HEK293 (cell line): ENCODE results near the gene MAP7D1.

ENCODE experiments used
- EGR2 ChIP-seq: fragments of 450-650 bp; formaldehyde crosslinking; IDR thresholded peaks from 2 replicates; pipeline ENCODE4 v1.5.1; 2016; ENCODE audit warnings: low read depth, missing biosample characterization, missing genetic modification characterization
- GLI4 ChIP-seq: fragments of 450-650 bp; formaldehyde crosslinking; IDR thresholded peaks from 2 replicates; pipeline ENCODE4 v1.5.1; 2016; ENCODE audit warnings: missing biosample characterization, missing genetic modification characterization
- GLIS2 ChIP-seq: fragments of 450-650 bp; formaldehyde crosslinking; IDR thresholded peaks from 2 replicates; pipeline ENCODE4 v1.5.1; 2016; ENCODE audit warnings: missing biosample characterization, missing genetic modification characterization
- HOXA7 ChIP-seq: sonication (generic); formaldehyde crosslinking; IDR thresholded peaks from 2 replicates; pipeline ENCODE4 v1.8.1; 2022; ENCODE audit warnings: missing genetic modification reagents, borderline replicate concordance
- HOXC10 ChIP-seq: sonication (generic); formaldehyde crosslinking; IDR thresholded peaks from 2 replicates; pipeline ENCODE4 v1.8.1; 2023; ENCODE audit warnings: mild to moderate bottlenecking, missing genetic modification reagents
- IKZF3 ChIP-seq: fragments of 450-650 bp; IDR thresholded peaks from 2 replicates; pipeline ENCODE4 v1.5.0; 2018; ENCODE audit warnings: missing biosample characterization, mild to moderate bottlenecking, missing genetic modification characterization, moderate library complexity
- KLF1 ChIP-seq: fragments of 450-650 bp; formaldehyde crosslinking; IDR thresholded peaks from 2 replicates; pipeline ENCODE4 v1.5.1; 2016; ENCODE audit warnings: missing biosample characterization, missing genetic modification characterization
- KLF10 ChIP-seq: fragments of 450-650 bp; IDR thresholded peaks from 2 replicates; pipeline ENCODE4 v1.5.1; 2018; ENCODE audit warnings: missing biosample characterization, mild to moderate bottlenecking, missing genetic modification characterization
- KLF8 ChIP-seq: fragments of 450-650 bp; formaldehyde crosslinking; IDR thresholded peaks from 2 replicates; pipeline ENCODE4 v1.5.1; 2016; ENCODE audit warnings: missing biosample characterization, missing genetic modification characterization
- PRDM1 ChIP-seq: fragments of 450-650 bp; formaldehyde crosslinking; IDR thresholded peaks from 2 replicates; pipeline ENCODE4; 2016; ENCODE audit warnings: missing biosample characterization, missing genetic modification characterization
- RBAK ChIP-seq: fragments of 450-650 bp; formaldehyde crosslinking; IDR thresholded peaks from 2 replicates; pipeline ENCODE4 v1.5.1; 2016; ENCODE audit warnings: missing biosample characterization, missing genetic modification characterization
- SALL2 ChIP-seq: fragments of 450-650 bp; formaldehyde crosslinking; IDR thresholded peaks from 2 replicates; pipeline ENCODE4 v1.5.0; 2017; ENCODE audit warnings: missing biosample characterization, mild to moderate bottlenecking, missing genetic modification characterization, borderline replicate concordance
- YY2 ChIP-seq: fragments of 450-650 bp; formaldehyde crosslinking; IDR thresholded peaks from 2 replicates; pipeline ENCODE4 v1.5.1; 2016; ENCODE audit warnings: missing biosample characterization, missing genetic modification characterization
- ZBTB1 ChIP-seq: fragments of 450-650 bp; formaldehyde crosslinking; IDR thresholded peaks from 2 replicates; pipeline ENCODE4 v1.5.1; 2016; ENCODE audit warnings: missing biosample characterization, missing genetic modification characterization
- ZBTB17 ChIP-seq: fragments of 450-650 bp; formaldehyde crosslinking; IDR thresholded peaks from 2 replicates; pipeline ENCODE4 v1.5.1; 2016; ENCODE audit warnings: missing biosample characterization, missing genetic modification characterization
- ZBTB21 ChIP-seq: fragments of 450-650 bp; formaldehyde crosslinking; IDR thresholded peaks from 2 replicates; pipeline ENCODE4 v1.5.1; 2017; ENCODE audit warnings: missing biosample characterization, missing genetic modification characterization
- ZBTB48 ChIP-seq: fragments of 450-650 bp; formaldehyde crosslinking; IDR thresholded peaks from 2 replicates; pipeline ENCODE4 v1.5.1; 2016; ENCODE audit warnings: missing biosample characterization, missing genetic modification characterization
- ZEB2 ChIP-seq: fragments of 450-650 bp; formaldehyde crosslinking; IDR thresholded peaks from 2 replicates; pipeline ENCODE4 v1.5.1; 2016; ENCODE audit warnings: missing biosample characterization, missing genetic modification characterization
- ZFHX2 ChIP-seq: fragments of 450-650 bp; formaldehyde crosslinking; conservative IDR thresholded peaks from 2 replicates; pipeline ENCODE4 v1.5.1; 2016; ENCODE audit warnings: missing biosample characterization, missing genetic modification characterization
- ZFP69B ChIP-seq: fragments of 450-650 bp; formaldehyde crosslinking; IDR thresholded peaks from 2 replicates; pipeline ENCODE4 v1.5.1; 2016; ENCODE audit warnings: missing biosample characterization, missing genetic modification characterization
- ZNF114 ChIP-seq: fragments of 450-650 bp; formaldehyde crosslinking; IDR thresholded peaks from 2 replicates; pipeline ENCODE4 v1.5.0; 2017; ENCODE audit warnings: missing biosample characterization, missing genetic modification characterization
- ZNF121 ChIP-seq: fragments of 450-650 bp; formaldehyde crosslinking; IDR thresholded peaks from 2 replicates; pipeline ENCODE4 v1.5.1; 2016; ENCODE audit warnings: missing biosample characterization, missing genetic modification characterization
- ZNF214 ChIP-seq: fragments of 450-650 bp; formaldehyde crosslinking; IDR thresholded peaks from 2 replicates; pipeline ENCODE4 v1.5.1; 2017; ENCODE audit warnings: missing biosample characterization, mild to moderate bottlenecking, missing genetic modification characterization, borderline replicate concordance
- ZNF221 ChIP-seq: fragments of 450-650 bp; formaldehyde crosslinking; IDR thresholded peaks from 2 replicates; pipeline ENCODE4 v1.5.1; 2017; ENCODE audit warnings: missing biosample characterization, missing genetic modification characterization, borderline replicate concordance
- ZNF23 ChIP-seq: fragments of 450-650 bp; formaldehyde crosslinking; IDR thresholded peaks from 2 replicates; pipeline ENCODE4 v1.5.1; 2016; ENCODE audit warnings: missing biosample characterization, missing genetic modification characterization, borderline replicate concordance
- ZNF335 ChIP-seq: fragments of 450-650 bp; formaldehyde crosslinking; conservative IDR thresholded peaks from 2 replicates; pipeline ENCODE4 v1.5.1; 2016; ENCODE audit warnings: missing biosample characterization, missing genetic modification characterization
- ZNF366 ChIP-seq: fragments of 450-650 bp; formaldehyde crosslinking; conservative IDR thresholded peaks from 2 replicates; pipeline ENCODE4 v1.5.1; 2016; ENCODE audit warnings: missing biosample characterization, missing genetic modification characterization
- ZNF391 ChIP-seq: fragments of 450-650 bp; formaldehyde crosslinking; IDR thresholded peaks from 2 replicates; pipeline ENCODE4 v1.5.1; 2016; ENCODE audit warnings: low read depth, missing biosample characterization, missing genetic modification characterization, borderline replicate concordance
- ZNF529 ChIP-seq: fragments of 450-650 bp; formaldehyde crosslinking; IDR thresholded peaks from 2 replicates; pipeline ENCODE4 v1.5.1; 2017; ENCODE audit warnings: missing genetic modification characterization, missing biosample characterization; ENCODE audit not compliant: insufficient replicate concordance
- ZNF548 ChIP-seq: fragments of 450-650 bp; formaldehyde crosslinking; IDR thresholded peaks from 2 replicates; pipeline ENCODE4 v1.5.1; 2016; ENCODE audit warnings: missing biosample characterization, missing genetic modification characterization
- ZNF555 ChIP-seq: fragments of 450-650 bp; formaldehyde crosslinking; conservative IDR thresholded peaks from 2 replicates; pipeline ENCODE4 v1.5.1; 2017; ENCODE audit warnings: missing biosample characterization, mild to moderate bottlenecking, missing genetic modification characterization, inconsistent platforms
- ZNF596 ChIP-seq: fragments of 450-650 bp; IDR thresholded peaks from 2 replicates; pipeline ENCODE4 v1.5.0; 2018; ENCODE audit warnings: missing biosample characterization, mild to moderate bottlenecking, missing genetic modification characterization, moderate library complexity
- ZNF623 ChIP-seq: fragments of 450-650 bp; formaldehyde crosslinking; IDR thresholded peaks from 2 replicates; pipeline ENCODE4 v1.5.1; 2016; ENCODE audit warnings: missing biosample characterization, missing genetic modification characterization
- ZNF626 ChIP-seq: fragments of 450-650 bp; sonication (Bioruptor Pico); formaldehyde crosslinking; IDR thresholded peaks from 2 replicates; pipeline ENCODE4 v1.5.1; 2018; ENCODE audit warnings: missing biosample characterization, missing genetic modification characterization, inconsistent platforms
- ZNF658 ChIP-seq: fragments of 450-650 bp; formaldehyde crosslinking; IDR thresholded peaks from 2 replicates; pipeline ENCODE4; 2016; ENCODE audit warnings: missing biosample characterization, missing genetic modification characterization
- ZNF660 ChIP-seq: fragments of 450-650 bp; IDR thresholded peaks from 2 replicates; pipeline ENCODE4 v1.5.1; 2018; ENCODE audit warnings: missing biosample characterization, mild to moderate bottlenecking, missing genetic modification characterization
- ZNF768 ChIP-seq: fragments of 450-650 bp; formaldehyde crosslinking; IDR thresholded peaks from 2 replicates; pipeline ENCODE4 v1.5.1; 2018; ENCODE audit warnings: missing biosample characterization, mild to moderate bottlenecking, missing genetic modification characterization
- ZNF777 ChIP-seq: fragments of 450-650 bp; formaldehyde crosslinking; IDR thresholded peaks from 2 replicates; pipeline ENCODE4 v1.5.1; 2017; ENCODE audit warnings: missing biosample characterization, missing genetic modification characterization, borderline replicate concordance
- ZNF792 ChIP-seq: fragments of 450-650 bp; formaldehyde crosslinking; IDR thresholded peaks from 2 replicates; pipeline ENCODE4 v1.5.1; 2016; ENCODE audit warnings: missing biosample characterization, missing genetic modification characterization
- TF ChIP-seq, protein P1 (sequence below): fragments of 450-650 bp; formaldehyde crosslinking; IDR thresholded peaks from 2 replicates; pipeline ENCODE4 v1.5.1; 2016; ENCODE audit warnings: missing biosample characterization, missing genetic modification characterization
- TF ChIP-seq, protein P2 (sequence below): fragments of 450-650 bp; formaldehyde crosslinking; IDR thresholded peaks from 2 replicates; pipeline ENCODE4 v1.5.1; 2016; ENCODE audit warnings: missing biosample characterization, missing genetic modification characterization

The MAP7D1 gene

DNA sequence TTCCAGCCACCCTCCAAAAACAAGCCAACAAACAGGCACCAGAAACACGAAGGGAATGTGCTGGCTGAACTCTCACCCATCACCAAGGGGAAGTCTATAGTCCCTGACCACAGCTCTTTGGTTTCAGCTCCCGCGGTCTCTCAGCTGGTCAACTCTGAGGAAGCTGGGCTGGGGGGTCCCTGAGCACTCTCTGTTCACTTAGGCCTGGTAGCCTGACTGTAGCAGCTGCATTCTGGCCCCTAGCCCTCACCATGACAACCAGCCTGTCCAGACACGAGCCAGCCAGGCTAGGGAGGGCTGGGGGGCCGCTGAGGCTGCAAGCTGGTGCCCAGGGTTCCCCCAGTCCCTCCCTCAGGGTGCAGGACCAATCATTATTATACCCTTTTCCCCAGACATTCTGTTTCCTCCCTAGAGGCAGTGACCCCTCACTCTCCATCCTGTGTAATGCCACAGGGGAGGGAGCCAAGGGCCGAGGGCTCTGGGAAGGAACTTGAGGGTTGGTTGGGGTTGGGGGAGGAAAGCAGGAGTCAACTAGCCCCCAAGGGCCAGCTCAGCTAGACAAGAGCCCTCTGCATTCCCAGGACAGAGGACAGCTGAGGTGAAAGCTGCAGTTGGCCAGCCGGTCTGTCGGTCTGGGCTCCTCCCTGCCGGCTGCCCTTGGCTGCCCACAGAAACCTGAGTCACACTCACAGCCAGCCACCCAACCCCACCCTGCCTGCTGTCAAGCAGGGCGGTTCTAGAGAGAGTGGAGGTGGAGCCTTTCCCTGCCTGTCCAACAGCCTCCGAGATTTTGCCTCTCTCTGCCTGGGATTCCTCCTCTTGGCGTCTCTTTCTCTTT is 5.4 kb upstream of the MAP7D1 start (continued):
- no peak for TF ChIP-seq ZNF366
- TF ChIP-seq ZBTB1: no peak
- no peak for TF ChIP-seq ZNF777 (tag by site-specific recombination)
- no peak for TF ChIP-seq ZNF214 (tag by site-specific recombination)
- 0 out of 2 replicates have a peak, but pooled peaks have one; percentile 44 for TF ChIP-seq ZNF391 (tag by site-specific recombination)
- TF ChIP-seq YY2 (tag by site-specific recombination): no peak
- no peak for TF ChIP-seq SALL2 (tag by site-specific recombination)
- no peak for TF ChIP-seq ZNF626
- TF ChIP-seq, protein P1, sequence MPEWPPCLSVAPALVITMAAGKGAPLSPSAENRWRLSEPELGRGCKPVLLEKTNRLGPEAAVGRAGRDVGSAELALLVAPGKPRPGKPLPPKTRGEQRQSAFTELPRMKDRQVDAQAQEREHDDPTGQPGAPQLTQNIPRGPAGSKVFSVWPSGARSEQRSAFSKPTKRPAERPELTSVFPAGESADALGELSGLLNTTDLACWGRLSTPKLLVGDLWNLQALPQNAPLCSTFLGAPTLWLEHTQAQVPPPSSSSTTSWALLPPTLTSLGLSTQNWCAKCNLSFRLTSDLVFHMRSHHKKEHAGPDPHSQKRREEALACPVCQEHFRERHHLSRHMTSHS (tag by site-specific recombination): no peak
- TF ChIP-seq ZNF555 (tag by site-specific recombination): no peak
- TF ChIP-seq ZNF660 (tag by site-specific recombination): no peak
- TF ChIP-seq ZNF221 (tag by site-specific recombination): no peak
- 0 out of 2 replicates have a peak, but pooled peaks have one; percentile 30 for TF ChIP-seq ZFHX2 (tag by site-specific recombination)
- no peak for TF ChIP-seq ZNF768 (tag by site-specific recombination)
- TF ChIP-seq GLIS2: peak; percentile 31; the same call in 1 of the 2 replicates
- TF ChIP-seq ZNF623 (tag by site-specific recombination): no peak
- TF ChIP-seq HOXC10 (CRISPR knock-in tag): no peak
- no peak for TF ChIP-seq ZNF792 (tag by site-specific recombination)
- TF ChIP-seq ZBTB17 (tag by site-specific recombination): peak; percentile 90
- TF ChIP-seq ZNF529 (tag by site-specific recombination): no peak
- TF ChIP-seq RBAK (tag by site-specific recombination): no peak
- no peak for TF ChIP-seq ZNF23 (tag by site-specific recombination)
- TF ChIP-seq ZNF658: no peak
- TF ChIP-seq ZNF114: no peak
- TF ChIP-seq ZNF121 (tag by site-specific recombination): no peak
- TF ChIP-seq KLF8 (tag by site-specific recombination): 0 out of 2 replicates have a peak, but pooled peaks have one; percentile 38
- peak; percentile 41; the same call in 1 of the 2 replicates for TF ChIP-seq ZNF335 (tag by site-specific recombination)
- peak; percentile 74; the same call in 1 of the 2 replicates for TF ChIP-seq KLF1 (tag by site-specific recombination)
- TF ChIP-seq, protein P2, sequence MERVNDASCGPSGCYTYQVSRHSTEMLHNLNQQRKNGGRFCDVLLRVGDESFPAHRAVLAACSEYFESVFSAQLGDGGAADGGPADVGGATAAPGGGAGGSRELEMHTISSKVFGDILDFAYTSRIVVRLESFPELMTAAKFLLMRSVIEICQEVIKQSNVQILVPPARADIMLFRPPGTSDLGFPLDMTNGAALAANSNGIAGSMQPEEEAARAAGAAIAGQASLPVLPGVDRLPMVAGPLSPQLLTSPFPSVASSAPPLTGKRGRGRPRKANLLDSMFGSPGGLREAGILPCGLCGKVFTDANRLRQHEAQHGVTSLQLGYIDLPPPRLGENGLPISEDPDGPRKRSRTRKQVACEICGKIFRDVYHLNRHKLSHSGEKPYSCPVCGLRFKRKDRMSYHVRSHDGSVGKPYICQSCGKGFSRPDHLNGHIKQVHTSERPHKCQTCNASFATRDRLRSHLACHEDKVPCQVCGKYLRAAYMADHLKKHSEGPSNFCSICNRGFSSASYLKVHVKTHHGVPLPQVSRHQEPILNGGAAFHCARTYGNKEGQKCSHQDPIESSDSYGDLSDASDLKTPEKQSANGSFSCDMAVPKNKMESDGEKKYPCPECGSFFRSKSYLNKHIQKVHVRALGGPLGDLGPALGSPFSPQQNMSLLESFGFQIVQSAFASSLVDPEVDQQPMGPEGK (tag by site-specific recombination): peak; percentile 70
- 0 out of 2 replicates have a peak, but pooled peaks have one; percentile 62 for TF ChIP-seq ZNF596
- no peak for TF ChIP-seq HOXA7 (CRISPR knock-in tag)
- TF ChIP-seq IKZF3 (tag by site-specific recombination): peak; percentile 70
- no peak for TF ChIP-seq KLF10 (tag by site-specific recombination)
- TF ChIP-seq ZNF548: no peak
- no peak for TF ChIP-seq ZEB2 (tag by site-specific recombination)
- TF ChIP-seq ZBTB48 (tag by site-specific recombination): peak; percentile 74
- 0 out of 2 replicates have a peak, but pooled peaks have one; percentile 13 for TF ChIP-seq EGR2 (tag by site-specific recombination)
- TF ChIP-seq ZBTB21 (tag by site-specific recombination): no peak
- TF ChIP-seq ZFP69B (tag by site-specific recombination): no peak
- no peak for TF ChIP-seq GLI4
- peak; percentile 87 for TF ChIP-seq PRDM1 (tag by site-specific recombination)
- TF ChIP-seq, all 188 proteins: peak for 22
